GM12865 (cell line): ENCODE measurements around the gene ERCC6L.
"Not testable (repeated sequence)": the region's sequence is repeated elsewhere in the genome, so short reads cannot be mapped to it uniquely, and the experiment has no call there.

Experiments used
- DNase-seq: peaks from one replicate; pipeline ENCODE4 v3.0.0; 2010; ENCODE audit warnings: low read depth
- H3K4me3 ChIP-seq: 2 replicates; pipeline ENCODE4 v1.5.1; 2011; ENCODE audit warnings: mild to moderate bottlenecking, low read depth, low read length, control low read depth
- CTCF ChIP-seq: IDR thresholded peaks from 2 replicates; pipeline ENCODE4 v1.5.1; 2011; ENCODE audit warnings: low read length, control low read depth, low read depth, inconsistent platforms; ENCODE audit not compliant: insufficient read depth; ENCODE audit errors: missing control alignments

Gene ERCC6L

GRCh38 chrX:72238183-72238582, 644 bp downstream of the ERCC6L start:
- DNase-seq, result no peak
- no peak for TF ChIP-seq CTCF
- H3K4me3 ChIP-seq, result peak overlapping the region; percentile 65

- no peak for DNase-seq
- TF ChIP-seq CTCF, result no peak
- H3K4me3 ChIP-seq, result no peak overlapping the region
These were observed 2.0 kb downstream of the ERCC6L start for GRCh38 chrX:72236841-72237240.

DNA sequence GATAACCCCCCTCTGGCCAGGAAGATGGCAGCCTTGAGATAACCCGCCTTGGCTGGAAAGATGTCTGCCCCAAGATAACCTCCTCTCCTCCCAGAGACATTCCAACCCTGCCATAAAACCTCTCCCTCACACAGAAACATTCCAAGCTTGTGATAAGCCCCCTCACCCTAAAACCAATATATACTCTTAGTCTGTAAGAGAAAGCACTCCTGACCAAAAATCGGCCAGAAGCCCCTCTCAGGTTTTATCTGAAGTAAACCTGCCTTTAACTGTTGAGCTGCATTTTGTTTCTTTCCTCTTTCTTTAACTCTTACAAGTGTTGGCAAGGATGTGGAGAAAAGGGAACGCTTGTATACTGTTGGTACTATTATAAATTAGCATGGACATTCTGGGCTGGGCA, 8.5 kb downstream of the ERCC6L start:
- H3K4me3 ChIP-seq, result no peak overlapping the region
- DNase-seq, result no peak
- TF ChIP-seq CTCF, result no peak

DNA sequence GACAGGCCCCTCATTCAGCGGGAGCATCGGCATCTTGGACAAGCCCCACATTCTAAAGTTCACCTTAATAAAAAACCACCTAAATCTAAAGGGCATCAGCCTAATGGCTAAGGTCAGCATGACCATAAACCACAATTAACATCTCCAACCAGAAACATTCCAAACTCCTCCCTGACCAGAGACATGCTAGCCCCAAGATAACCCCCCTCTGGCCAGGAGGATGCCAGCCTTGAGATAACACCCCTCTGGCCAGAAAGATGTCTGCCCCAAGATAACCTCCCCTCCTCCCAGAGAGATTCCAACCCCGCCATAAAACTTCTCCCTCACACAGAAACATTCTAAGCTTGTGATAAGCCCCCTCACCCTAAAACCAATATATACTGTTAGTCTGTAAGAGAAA, 18.5 kb downstream of the ERCC6L start:
- DNase-seq, result not testable (repeated sequence)

GRCh38 chrX:72216973-72217372, 21.9 kb downstream of the ERCC6L start:
- H3K4me3 ChIP-seq, result no peak overlapping the region
- TF ChIP-seq CTCF, result no peak
- no peak for DNase-seq

More for the DNA sequence above, 18.5 kb downstream of the ERCC6L start:
- H3K4me3 ChIP-seq, result not testable (repeated sequence)

- DNase-seq, result no peak
- TF ChIP-seq CTCF, result no peak
- no peak overlapping the region for H3K4me3 ChIP-seq
These were observed 30.6 kb downstream of the ERCC6L start for GRCh38 chrX:72208126-72208800.

- no peak for DNase-seq
- TF ChIP-seq CTCF, result no peak
- H3K4me3 ChIP-seq, result no peak overlapping the region
These were observed 31.5 kb downstream of the ERCC6L start for GRCh38 chrX:72207366-72207765.

- no peak for DNase-seq
- TF ChIP-seq CTCF, result no peak
- no peak overlapping the region for H3K4me3 ChIP-seq
These were observed 33.1 kb downstream of the ERCC6L start for GRCh38 chrX:72205706-72206105.
